Left renal cortex interstitium (tissue), 4 donors: Measurements from ENCODE around the gene USP35. TPM values are rescaled to one million over a fixed set of nuclear protein-coding genes. Genes with fewer than 3 reads are reported as not detected.
A peak's percentile ranks its signal among the peaks of the same experiment; 100 is the strongest.
"Not testable (repeated sequence)": the region's sequence is repeated elsewhere in the genome, so short reads cannot be mapped to it uniquely, and the experiment has no call there.

Source experiments
- DNase-seq, 4 donors: peaks; one replicate each; pipeline ENCODE4 v3.0.0-alpha.2; 2013; ENCODE audit warnings: low read depth in 4 of 4, low spot score in 2 of 4, missing footprints in 1 of 4
- polyA plus RNA-seq, 4 donors: library from polyadenylated mRNA; unstranded; fragments of 120-200 nt; gene quantifications; one replicate each; pipeline ENCODE4 v1.2.1, GENCODE V29; 2013; ENCODE audit not compliant: insufficient read length in 4 of 4

USP35 gene
- polyA plus RNA-seq, 4 donors, result 4.3 to 8.2 (median 5.8) TPM

- peak in 2 of 4 donors; percentile 21 to 37 for DNase-seq
Observed at GRCh38 chr11:78168539-78169477, 19.9 kb upstream of the USP35 start.

DNA sequence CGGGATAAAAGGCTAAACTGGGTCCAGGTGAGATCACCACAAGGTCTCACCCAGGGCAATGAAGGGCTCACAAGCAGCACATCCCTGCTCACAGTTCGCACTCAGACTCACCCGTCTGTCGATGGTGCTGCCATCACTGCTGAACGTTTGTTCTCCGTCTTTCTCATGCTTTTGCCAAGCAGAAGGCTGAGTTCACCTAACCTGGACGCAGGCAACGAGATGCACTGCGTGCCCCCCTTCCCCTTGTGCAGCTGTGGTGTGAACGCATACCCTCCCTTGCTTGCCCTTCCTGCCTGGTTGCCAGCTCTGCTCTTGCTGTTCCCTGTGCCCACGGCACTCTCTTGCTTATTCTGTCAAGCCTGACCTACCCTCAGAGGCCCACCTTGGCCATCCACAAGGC is 18.3 kb upstream of the USP35 start:
- no peak for DNase-seq

DNA sequence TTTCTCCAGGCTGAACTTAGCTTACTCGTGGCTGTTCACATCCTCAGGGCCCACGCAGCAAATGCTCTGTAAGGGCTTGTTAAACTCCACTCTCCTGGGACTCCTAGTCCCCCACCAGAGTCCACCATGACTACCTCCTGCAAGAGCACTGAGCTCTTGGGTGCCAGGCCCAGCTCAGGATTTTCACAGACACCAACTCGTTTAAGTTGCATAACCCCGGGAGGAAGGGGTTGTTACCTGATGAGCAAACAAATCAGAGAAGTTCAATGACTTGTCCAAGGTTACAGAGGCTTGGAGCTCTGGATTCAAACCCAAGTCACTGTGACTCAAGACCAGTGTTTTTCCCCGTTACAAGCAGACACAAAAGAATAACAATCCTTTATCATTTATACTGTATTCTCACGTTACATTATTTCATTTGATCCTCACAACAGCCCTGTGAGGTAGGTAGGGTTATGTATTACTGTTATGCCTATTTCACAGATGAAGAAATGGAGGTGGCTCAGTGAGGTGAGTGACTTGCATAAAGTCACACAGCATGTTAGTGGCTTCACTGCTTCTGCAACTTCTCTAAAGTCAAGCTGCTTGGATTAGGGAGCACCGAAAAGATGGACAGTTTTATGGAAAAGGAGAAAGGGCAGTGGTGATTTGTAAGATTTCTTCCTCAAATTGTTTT is 17.7 kb upstream of the USP35 start:
- DNase-seq, result no peak

GRCh38 chr11:78171951-78172350 is 16.8 kb upstream of the USP35 start:
- no peak for DNase-seq

- not testable (repeated sequence) for DNase-seq
Observed at GRCh38 chr11:78175862-78176261, 12.9 kb upstream of the USP35 start.

DNA sequence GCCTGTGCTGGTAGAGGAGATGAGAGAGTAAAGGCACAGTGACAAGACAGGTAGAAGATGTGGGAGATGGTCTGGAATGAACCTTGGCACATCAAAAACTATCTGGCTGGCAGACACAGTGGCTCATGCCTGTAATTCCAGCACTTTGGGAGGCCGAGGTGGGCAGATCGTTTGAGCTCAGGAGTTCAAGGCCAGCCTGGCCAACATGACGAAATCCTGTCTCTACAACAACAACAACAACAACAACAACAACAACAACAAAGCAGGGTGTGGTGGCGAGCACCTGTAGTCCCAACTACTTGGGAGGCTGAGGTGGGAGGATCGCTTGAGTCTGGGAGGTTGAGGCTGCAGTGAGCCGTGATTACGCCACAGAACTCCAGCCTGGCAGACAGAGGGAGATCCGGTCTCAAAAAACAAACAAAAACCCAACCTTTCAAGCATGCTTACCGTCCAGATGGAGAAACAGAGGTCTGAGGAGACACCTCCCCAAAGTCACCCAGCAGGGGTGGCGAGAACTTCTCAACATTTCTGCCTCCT is 12.0 kb upstream of the USP35 start:
- DNase-seq, result no peak

GRCh38 chr11:78177216-78177615 is 11.5 kb upstream of the USP35 start:
- no peak for DNase-seq

DNA sequence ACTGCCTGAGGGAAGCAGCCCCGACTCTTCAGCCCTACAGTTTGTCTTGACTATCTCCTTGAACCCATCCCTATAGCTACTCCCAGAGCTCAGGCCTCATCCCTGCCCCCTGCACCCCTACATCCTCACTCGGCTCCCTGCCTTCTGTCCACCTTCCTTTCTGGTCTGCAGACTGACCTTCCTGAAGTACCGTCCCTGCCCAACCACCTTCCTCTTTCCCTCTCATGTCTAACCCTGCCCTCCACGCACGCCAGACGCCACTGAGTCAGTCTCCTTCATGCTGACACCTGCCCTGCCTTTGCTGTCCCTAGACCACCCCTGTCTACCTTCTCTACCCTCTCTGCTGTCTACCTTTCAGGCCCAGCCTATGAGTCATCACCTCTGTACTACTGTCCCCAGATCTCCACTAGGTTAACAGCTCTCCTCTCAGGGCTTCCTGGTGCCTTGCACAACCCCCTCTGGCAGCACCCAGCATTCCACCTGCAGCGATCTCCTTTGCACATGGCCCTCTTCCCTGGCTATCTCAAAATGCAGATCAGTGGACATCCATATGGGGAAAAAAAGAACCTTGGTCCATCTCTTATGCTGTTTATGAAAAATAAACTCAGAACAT is 9.2 kb upstream of the USP35 start:
- no peak for DNase-seq

DNA sequence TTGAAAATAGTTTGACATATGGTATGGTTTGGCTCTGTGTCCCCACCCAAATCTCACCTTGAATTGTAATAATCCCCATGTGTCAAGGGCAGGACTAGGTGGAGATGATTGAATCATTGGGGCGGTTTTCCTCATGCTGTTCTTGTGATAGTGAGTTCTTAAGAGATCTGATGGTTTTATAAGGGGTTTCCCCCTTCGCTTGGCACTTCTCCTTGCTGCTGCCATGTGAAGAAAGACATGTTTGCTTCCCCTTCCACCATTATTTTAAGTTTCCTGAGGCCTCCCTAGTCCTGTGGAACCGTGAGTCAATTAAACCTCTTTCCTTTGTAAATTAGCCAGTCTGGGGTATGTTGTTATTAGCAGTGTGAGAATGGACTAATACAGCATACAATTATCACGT is 8.0 kb upstream of the USP35 start:
- no peak for DNase-seq

- DNase-seq, result no peak
Observed at GRCh38 chr11:78181185-78181584, 7.5 kb upstream of the USP35 start.

DNA sequence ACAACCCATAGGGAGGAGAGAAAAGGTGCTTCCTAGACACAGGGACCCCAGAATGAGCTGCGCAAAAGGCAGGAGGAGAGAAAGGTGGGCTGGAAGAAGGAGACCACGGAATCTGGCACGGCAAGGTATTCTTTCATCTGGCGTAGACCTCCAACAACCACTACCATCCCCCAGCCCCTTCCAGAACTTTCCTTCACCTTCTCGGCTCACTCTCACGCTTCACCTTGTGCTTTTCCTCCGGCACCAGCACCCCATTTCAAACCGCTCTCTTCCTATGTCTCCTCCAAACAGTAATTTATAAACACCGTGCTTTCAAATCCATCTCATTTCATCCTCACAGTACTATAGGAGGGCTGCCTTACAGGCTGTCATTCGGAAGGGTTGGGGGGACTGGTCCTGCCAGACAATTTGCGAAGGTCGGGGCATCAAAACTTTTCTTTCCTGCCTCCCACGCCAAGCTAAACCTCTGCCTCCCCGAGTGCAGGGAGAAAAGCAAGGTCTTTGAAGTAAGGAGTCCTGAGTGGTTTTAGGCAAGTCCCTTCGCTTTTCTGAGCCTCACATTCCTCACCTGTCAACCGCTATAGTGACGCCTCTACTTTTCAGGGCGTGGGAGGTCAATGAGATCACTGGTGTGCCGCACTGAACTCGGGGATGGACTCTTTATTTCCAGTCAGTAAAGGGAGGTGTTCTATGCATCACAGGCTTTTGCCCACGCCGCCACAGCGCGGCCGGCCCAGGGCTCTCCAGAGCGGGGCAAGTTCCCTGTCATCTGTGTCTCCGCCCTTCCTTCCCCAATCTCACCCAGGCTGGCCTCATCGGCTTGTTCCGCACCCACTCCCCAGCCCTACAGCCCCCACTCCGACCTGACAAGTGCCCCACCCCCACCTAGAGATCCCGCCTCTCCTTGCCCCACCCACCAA is 1.1 kb upstream of the USP35 start:
- peak in 1 of 4 donors; percentile 9 for DNase-seq

- DNase-seq, result no peak
Observed at GRCh38 chr11:78189174-78189724, 530 bp downstream of the USP35 start.

GRCh38 chr11:78189851-78190250 is 1.1 kb downstream of the USP35 start:
- DNase-seq, result no peak

DNA sequence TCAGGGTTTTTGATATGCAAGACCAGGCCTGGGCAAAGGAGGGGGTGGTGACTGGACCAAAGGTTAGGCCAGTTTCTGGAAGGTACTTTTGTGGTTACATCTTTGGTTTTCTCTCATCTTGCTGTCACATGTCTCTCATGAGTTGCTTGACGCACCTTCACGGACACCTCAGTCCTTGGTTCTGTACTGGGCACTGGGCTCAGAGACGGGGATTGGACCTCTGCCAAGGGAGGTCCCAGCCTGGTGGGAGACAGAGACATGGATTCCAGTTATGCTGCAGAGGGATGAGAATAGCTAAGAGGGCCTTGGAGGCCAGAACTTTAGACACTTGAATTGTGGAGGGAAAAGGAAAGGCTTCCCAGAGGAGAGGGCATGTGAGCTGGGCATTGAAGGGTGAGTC is 1.7 kb downstream of the USP35 start:
- DNase-seq, result no peak

- no peak for DNase-seq
Observed at GRCh38 chr11:78190871-78191538, 2.3 kb downstream of the USP35 start.

DNA sequence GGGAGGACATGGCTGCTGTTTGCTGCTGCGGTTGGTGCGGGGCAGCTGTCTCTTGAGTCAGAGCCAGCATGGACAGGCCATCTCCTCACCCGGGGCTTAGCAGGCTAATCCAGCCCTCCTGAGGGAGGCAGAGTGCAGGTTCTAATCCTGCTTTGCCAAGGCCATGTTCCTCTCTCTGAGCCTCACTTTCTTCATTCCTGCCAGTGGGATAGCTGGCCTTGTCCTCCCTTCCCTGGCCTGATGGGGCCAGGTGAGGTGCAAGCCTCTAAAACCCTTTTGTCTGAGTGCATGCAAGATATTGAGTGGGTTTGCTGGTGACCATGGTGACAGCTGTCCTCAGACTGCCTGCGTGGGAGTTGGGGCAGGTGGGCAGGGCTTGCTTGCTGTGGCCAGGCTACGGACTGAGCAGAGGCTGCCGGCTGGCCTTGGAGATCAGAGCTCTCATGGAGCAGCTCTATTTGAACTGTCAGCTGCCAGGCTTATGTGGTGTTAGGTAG is 3.6 kb downstream of the USP35 start:
- DNase-seq, result peak in 1 of 4 donors; percentile 17

DNA sequence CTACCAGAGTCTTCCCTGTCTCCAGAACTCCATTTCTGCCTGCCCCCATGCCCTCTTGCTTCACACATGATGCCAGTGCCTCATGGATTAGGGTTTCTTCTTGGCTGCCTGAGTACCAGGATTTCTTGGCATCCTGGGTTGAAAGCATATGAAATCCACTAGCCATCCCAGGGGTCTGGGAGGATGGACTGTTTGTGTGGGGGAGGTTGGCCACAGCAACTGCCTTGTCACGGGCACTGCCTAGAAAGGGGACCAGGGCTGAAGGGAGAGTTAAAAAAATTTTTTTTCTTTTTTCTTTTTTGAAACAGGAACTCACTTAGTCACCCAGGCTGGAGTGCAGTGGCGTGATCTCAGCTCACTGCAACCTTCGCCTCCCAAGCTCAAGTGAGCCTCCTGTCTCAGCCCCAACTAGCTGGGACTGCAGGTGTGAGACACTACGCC is 4.2 kb downstream of the USP35 start:
- DNase-seq, result no peak

DNA sequence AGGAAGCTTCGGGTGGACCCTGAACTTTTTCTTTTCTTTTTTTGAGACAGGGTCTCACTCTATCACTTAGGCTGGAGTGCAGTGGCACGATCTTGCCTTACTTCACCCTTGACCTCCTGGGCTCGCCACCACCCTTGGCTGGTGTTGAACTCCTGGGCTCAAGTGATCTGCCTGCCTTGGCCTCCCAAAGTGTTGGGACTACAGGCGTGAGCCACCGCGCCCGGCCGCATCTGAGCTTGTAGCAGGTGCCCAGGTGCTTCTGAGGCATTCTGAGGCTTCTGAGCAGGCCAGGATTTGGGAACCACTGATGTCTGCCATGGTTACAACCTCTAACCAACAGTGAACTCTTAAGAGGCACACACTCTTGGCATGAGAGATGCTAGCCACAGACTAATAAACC is 5.1 kb downstream of the USP35 start:
- DNase-seq, result no peak

DNA sequence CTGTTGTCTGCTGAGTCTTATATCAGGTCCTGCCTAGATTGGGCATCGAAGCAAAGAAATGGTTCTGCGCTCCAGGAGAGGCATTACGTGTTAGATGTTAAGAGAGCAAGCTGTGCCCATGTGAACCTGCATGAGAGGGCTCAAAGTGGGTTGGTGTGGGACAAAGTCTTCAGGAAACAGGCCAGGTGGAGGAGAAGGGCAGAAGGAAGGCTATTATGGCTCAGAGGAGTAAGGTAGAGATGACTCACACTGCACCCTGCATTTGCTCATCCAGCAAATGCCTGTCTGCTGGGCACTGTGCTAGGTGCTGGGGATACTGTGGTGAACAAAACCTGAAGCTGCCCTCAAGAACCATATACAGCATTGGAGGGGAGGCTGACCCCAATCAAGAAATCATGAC is 5.8 kb downstream of the USP35 start:
- no peak for DNase-seq
